Activated gamma-delta T cell (primary cell): Measurements from ENCODE around the gene AFP.

Experiments
- DNase-seq: peaks from one replicate; lab custom pipeline; 2025; lab: John Stamatoyannopoulos, UW

AFP gene

DNA sequence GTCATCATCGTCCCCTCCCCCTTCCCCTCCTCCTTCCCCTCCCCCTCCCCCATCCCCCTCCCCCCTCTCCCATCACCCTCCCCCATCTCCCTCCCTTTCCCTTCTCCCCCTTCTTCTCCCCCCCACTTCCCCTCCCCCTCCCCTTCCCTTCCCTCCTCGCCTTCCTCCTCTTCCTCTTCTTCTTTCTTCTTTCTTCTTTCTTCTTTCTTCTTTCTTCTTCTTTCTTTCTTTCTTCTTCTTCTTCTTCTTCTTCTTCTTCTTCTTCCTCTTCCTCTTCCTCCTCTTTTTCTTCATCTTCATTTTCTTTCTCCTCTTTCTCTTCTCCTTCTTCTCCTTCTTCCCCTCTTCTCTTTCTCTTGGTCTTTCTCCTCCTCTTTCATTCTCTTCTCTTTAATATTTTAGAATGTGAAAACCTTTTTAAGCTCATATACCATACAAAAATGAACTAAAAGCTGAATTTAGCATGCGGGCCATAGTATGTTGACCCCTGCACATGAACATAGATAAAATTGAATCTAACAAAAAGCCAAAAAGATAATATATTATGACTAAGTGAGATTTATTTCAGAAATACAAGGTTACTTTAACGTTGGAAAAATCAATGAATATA is 25.0 kb downstream of the AFP start:
- no peak for DNase-seq

DNA sequence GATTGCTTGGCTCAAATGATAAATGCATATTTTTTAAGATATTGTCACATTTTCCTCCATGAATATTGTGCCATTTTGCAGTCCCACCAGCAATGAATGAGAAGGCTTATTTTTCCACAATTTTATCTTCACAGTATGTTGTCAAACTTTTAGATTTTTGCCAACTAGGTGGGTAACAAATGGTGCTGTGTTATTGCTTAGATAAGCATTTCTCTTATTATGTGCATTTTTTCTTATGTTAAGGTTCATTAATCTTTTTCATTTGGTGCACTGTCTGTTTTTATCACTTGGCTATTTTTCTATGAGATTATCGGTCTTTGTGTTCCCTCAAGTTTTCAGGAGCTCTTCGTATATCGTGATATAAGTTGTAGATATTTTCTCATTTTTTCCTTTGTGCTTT is 32.1 kb downstream of the AFP start:
- no peak for DNase-seq

- DNase-seq: no peak
Measured at GRCh38 chr4:73470728-73471127, 34.7 kb downstream of the AFP start.

DNA sequence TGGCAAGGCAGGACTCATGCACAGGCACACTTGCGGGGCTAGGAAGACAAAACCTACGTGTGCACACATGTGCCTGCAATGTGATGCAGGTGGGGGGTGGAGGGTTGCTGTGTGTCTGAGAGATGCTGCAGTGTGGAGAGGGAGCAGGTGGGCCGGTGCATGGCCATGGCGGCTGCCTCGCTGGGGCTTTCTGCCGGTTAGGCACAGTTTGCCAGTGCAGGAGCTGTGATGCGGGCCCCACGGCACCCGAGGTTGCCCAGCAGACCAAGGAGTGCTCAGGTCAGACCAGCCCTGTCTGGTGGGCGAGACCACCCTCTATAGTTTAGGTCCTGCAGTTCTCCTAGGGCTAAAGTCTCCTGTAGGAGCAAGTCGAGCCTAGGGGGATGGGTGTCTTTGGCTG is 41.2 kb downstream of the AFP start:
- no peak for DNase-seq

DNA sequence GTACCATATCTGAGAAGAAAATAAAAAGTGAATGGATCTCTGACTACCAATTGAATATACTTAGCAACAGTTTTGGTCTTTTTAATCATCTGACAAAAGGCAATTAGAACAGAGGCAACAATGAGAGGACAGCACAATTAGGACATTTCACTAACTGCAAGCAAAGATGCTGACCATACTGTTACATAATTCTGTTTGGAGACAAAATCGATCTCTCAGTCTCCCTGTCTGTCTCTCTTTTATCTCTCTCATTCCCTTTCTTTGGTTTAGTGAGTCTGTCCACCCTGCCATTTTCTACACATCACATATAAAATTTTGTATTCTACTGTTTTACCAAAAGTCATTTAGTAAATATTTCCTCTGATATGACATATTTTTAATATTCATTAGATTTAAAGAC is 43.3 kb downstream of the AFP start:
- no peak for DNase-seq

DNA sequence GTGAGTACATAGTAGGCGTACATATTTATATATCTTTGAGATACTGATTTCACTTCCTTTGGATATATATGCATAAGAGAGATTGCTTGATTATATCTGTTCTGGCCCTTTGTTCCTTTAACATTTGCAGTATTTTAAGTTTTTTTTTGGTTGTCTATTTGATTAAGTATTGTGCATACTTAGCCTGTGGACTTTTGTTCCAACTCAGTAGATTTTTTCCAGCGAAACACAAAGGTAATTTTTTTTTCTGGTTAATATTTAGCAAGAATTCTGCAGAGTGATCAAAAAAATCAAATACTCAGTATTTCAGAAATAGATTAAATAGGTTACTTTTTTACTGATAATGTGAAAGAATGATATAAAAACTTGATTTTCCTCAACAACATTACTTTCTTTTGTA is 45.3 kb downstream of the AFP start, which contains the start of gene AFM:
TSS of gene AFM (plus strand) at position 388 of the 400 bp plus-strand sequence. CDS start 31 bp downstream, outside the sequence.
- no peak for DNase-seq

DNA sequence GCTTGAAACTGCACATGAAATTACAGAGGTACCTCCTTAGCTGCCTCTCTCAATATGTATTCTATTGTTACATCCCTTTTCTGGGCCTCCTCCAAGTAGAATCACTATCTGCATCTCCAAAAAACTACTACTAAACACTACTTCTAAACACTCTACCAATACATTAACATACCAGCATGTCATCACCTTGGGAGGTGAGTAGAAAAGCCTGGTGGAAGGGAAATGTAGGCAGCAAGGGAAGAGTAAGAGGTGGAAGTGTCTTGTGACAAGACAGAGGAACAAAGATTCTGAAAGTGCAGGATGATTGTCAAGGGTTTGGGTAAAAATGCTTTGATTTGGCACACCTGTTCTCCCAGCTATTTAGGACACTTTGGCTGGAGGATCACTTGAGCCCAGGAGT is 49.1 kb downstream of the AFP start:
- no peak for DNase-seq

- no peak for DNase-seq
Measured at GRCh38 chr4:73485596-73485995, 49.6 kb downstream of the AFP start.

DNA sequence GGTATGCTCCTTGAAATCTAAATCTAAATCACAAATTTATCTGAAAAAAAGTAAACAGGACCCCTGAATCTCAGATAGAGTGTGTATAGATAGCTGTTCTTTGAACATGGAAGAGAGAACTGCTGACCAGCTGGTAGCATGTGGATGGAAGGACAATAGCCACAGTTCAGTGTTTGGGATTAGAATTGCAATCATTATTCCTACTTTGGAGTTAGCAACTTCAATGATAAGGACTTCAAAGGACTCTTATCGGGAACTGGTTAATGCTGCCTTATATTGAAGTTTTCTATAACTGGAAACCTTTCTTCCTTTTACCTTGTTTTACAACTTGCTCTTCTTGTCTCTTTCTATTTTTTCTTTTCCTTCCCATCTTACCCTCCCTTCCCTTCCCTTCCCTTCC is 50.5 kb downstream of the AFP start:
- no peak for DNase-seq

GRCh38 chr4:73487233-73487632 is 51.2 kb downstream of the AFP start:
- DNase-seq: no peak

DNA sequence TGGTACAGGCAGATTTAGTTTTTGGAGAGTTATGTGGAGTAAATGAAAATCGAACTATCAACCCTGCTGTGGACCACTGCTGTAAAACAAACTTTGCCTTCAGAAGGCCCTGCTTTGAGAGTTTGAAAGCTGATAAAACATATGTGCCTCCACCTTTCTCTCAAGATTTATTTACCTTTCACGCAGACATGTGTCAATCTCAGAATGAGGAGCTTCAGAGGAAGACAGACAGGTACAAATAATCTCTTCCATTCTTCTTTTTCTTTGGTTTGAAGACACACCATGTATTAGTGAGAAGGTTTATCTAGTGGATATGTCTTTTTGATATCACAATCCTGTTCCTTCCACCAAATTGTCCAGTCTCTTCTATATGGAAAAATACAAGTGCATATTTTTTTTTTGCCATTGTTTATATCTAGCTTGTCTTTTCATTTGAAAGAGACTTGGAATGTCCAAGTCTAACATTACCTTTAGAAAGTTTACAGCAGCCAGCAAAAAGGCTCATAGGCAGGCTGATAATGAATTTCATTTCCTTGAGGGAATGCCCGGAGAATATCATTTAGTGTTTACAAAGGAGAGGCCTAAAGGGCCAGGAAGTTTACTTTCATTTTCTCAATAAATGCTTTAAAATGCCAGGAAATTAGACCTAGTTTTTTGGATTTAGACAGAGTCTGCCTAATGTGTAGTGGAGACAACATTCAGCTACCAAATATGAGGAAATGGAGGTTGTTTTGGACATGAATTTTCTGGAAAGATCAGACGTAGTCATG is 64.2 kb downstream of the AFP start:
- DNase-seq: no peak

- no peak for DNase-seq
Measured at GRCh38 chr4:73501664-73502265, 65.7 kb downstream of the AFP start.

DNA sequence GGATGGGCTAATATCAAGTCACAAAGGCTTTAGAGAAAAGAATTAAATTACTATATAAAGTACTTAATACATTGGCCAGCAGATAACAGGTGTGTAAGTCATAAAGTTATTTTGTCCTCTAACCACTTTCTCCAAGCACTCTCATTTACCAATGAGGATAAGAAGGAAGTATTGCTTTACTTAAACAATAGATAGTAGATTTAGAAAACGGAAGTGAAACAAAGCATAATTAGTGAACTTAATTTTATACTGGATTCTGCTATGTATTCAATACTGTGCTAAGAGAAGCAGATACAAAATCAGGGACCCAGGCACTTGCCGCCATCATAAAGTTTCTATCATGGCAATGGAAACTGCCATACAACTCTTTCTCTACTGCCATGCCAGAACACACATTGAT is 69.5 kb downstream of the AFP start:
- DNase-seq: no peak
